OCI-LY7 (cell line): ENCODE measurements around the gene GALNT9.

Source experiments
- CTCF ChIP-seq: fragments of 200-600 bp; sonication (generic); conservative IDR thresholded peaks from 2 replicates; pipeline ENCODE4 v1.5.1; 2014; ENCODE audit warnings: mild to moderate bottlenecking, antibody characterized with exemption, low read length, moderate library complexity, mixed read lengths
- EZH2phosphoT487 ChIP-seq: fragments of 200-600 bp; sonication (generic); IDR thresholded peaks from 2 replicates; pipeline ENCODE4 v1.6.1; 2018; ENCODE audit warnings: low read depth, borderline replicate concordance, mild to moderate bottlenecking, mixed run types, antibody characterized with exemption, low read length, moderate library complexity, mixed read lengths

DNA sequence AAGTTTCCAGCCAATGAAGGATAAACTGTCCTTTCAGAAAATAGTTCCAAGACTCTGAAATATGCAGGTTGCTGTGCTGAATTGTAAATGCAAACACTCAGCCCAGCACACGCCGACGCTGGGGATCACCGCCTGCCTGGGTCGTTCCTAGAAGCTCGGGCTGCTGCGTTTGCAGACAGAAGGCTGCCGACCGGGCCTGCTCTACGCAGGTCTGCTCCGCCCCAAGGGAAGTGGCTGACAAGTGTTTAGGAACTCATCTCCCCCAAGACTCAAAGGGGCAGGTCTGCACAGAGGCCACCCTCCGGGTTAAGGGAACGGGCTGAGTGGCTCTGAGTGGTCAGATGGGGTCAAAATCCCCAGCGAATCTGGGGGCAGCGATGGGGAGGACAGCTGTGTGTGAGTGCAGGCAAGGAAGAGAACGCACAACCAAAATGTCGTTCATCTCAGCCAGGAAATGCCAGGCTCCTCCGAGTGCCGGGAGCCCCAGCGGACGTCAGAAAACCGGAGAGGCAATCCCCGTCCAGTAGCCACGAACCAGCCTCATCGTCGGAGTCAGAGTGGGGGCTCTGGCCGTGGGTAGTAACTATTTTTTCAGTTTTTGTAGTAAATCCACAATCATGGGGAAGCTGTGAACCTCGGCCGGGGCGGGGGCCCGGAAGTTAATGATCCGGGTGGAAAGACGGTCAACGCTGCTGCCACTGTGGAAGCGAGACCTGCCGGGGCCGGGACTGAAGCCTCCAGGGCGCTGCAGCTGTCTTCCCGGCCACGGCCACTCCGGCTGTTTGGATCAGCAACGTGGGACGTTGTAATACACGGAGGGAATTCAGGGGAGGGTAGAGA is 6.0 kb downstream of the GALNT9 start:
- TF ChIP-seq CTCF (no peak), EZH2phosphoT487 (no peak)
